K562 (cell line): ENCODE data around the gene RHOU. TPM values are rescaled to one million over a fixed set of nuclear protein-coding genes. Genes with fewer than 3 reads are reported as not detected.

ENCODE experiments used
- ATAC-seq: fragments of 200-7000 bp; cut with Tn5 transposase; 3 replicates; pipeline ENCODE4 v1.9.1; 2020; ENCODE audit warnings: moderate library complexity
- BruUV-seq: library from RNA; stranded (reverse); fragments of 400-500 nt; replicated peaks from 2 replicates; lab custom pipeline; 2021; lab: Mats Ljungman, UMichigan
- CTCF ChIA-PET: fragments of 300-600 bp; formaldehyde crosslinking; extraction: SDS; loops from one replicate; lab custom pipeline; 2021; ENCODE audit warnings: low intra/inter-chr PET ratio; lab: Yijun Ruan, JAX
- POLR2A ChIA-PET: fragments of 300-600, 350-650 bp; sonication (Branson Sonifier 250); formaldehyde crosslinking; extraction: SDS; loops from one replicate; lab custom pipeline; 2021; ENCODE audit warnings: antibody characterized with exemption, inconsistent platforms; lab: Yijun Ruan, JAX
- DNase-seq, 4 experiments: peaks; one replicate each; pipeline versions ENCODE4 v3.0.0 to v3.0.0-alpha.2; 2011 to 2018; ENCODE audit warnings: low spot score in 3 of 4, mixed read lengths in 3 of 4; ENCODE audit errors: extremely low read depth in 1 of 4
- FAIRE-seq: peaks from 2 replicates; lab custom pipeline; 2011; peaks lifted over from hg19 to GRCh38; lab: Jason Lieb, UNC
- H2AFZ ChIP-seq: 2 replicates; pipeline ENCODE4 v1.6.0; 2011; ENCODE audit warnings: low read depth, low read length, control low read depth, inconsistent platforms
- H3K27ac ChIP-seq: fragments of 200-600 bp; 3 replicates; pipeline ENCODE4 v1.8.0; 2011; ENCODE audit warnings: low read depth, mild to moderate bottlenecking, control low read depth, inconsistent platforms, low read length, moderate library complexity, mixed read lengths; ENCODE audit errors: extremely low read depth
- H3K27me3 ChIP-seq, 2 experiments: fragments of 300-600 bp in 1 of 2; 2 replicates in 1 of 2; 3 replicates in 1 of 2; pipeline versions ENCODE4 v1.6.0 to v1.8.0; 2011; ENCODE audit warnings: inconsistent platforms in 2 of 2, low read length in 2 of 2, mild to moderate bottlenecking in 1 of 2, mixed read lengths in 1 of 2, moderate library complexity in 1 of 2; ENCODE audit not compliant: control insufficient read depth in 2 of 2, insufficient read depth in 2 of 2
- H3K36me3 ChIP-seq: fragments of 300-600 bp; 3 replicates; pipeline ENCODE4 v1.8.0; 2011; ENCODE audit warnings: mild to moderate bottlenecking, low read length, inconsistent platforms; ENCODE audit not compliant: control insufficient read depth, insufficient read depth
- H3K4me1 ChIP-seq, 2 experiments: fragments of 200-600 bp in 1 of 2; replicated peaks in 1 of 2; 2 replicates in 1 of 2; 3 replicates in 1 of 2; pipeline versions ENCODE4 v1.5.1 to v1.8.0; 2011; ENCODE audit warnings: inconsistent platforms in 2 of 2, low read length in 2 of 2, mild to moderate bottlenecking in 1 of 2, mixed read lengths in 1 of 2, moderate library complexity in 1 of 2; ENCODE audit not compliant: control insufficient read depth in 2 of 2, insufficient read depth in 2 of 2
- H3K4me2 ChIP-seq: 2 replicates; pipeline ENCODE4 v1.6.1; 2011; ENCODE audit warnings: low read length, control low read depth, inconsistent platforms, mixed read lengths; ENCODE audit not compliant: insufficient read depth
- H3K4me3 ChIP-seq: fragments of 200-600 bp; sonication (generic), shearing (Covaris generic); 2 replicates; pipeline ENCODE4 v1.5.1; 2016; ENCODE audit warnings: control low read depth, inconsistent platforms
- H3K79me2 ChIP-seq: fragments of 200-600 bp; 3 replicates; pipeline ENCODE4 v1.8.0; 2011; ENCODE audit warnings: low read length, inconsistent platforms; ENCODE audit not compliant: control insufficient read depth, insufficient read depth
- H3K9ac ChIP-seq, 2 experiments: 2 replicates each; pipeline versions ENCODE4 v1.6.0 to v1.6.1; 2011; ENCODE audit warnings: low read depth in 2 of 2, low read length in 2 of 2, control low read depth in 1 of 2, inconsistent platforms in 1 of 2, mild to moderate bottlenecking in 1 of 2, mixed read lengths in 1 of 2; ENCODE audit not compliant: insufficient read depth in 1 of 2
- H3K9me1 ChIP-seq: one replicate; pipeline ENCODE4 v1.6.0; 2011; ENCODE audit warnings: inconsistent platforms, mild to moderate bottlenecking, low read length, moderate library complexity; ENCODE audit not compliant: control insufficient read depth, insufficient read depth
- H3K9me3 ChIP-seq: replicated peaks from 2 replicates; pipeline ENCODE4 v1.5.1; 2011; ENCODE audit warnings: low read depth, low read length, inconsistent platforms; ENCODE audit not compliant: control insufficient read depth, insufficient read depth
- H4K20me1 ChIP-seq: replicated peaks from 2 replicates; pipeline ENCODE4 v1.6.1; 2011; ENCODE audit warnings: low read length, inconsistent platforms, mixed read lengths; ENCODE audit not compliant: control insufficient read depth, insufficient read depth
- ETV1 ChIP-seq: fragments of 450-650 bp; conservative IDR thresholded peaks from 2 replicates; pipeline ENCODE4 v1.6.1; 2016; ENCODE audit warnings: missing genetic modification characterization, control low read depth, low read depth, missing compliant biosample characterization
- KDM2B ChIP-seq: fragments of 250-450 bp; sonication (Bioruptor Pico); IDR thresholded peaks from 2 replicates; pipeline ENCODE4 v1.8.0; 2021; ENCODE audit warnings: mild to moderate bottlenecking, moderate library complexity
- PTTG1 ChIP-seq: fragments of 450-650 bp; IDR thresholded peaks from 2 replicates; pipeline ENCODE4 v1.6.1; 2016; ENCODE audit warnings: low read depth, mild to moderate bottlenecking, missing genetic modification characterization, missing compliant biosample characterization
- THRAP3 ChIP-seq: fragments of 450-650 bp; IDR thresholded peaks from 2 replicates; pipeline ENCODE4 v1.6.1; 2016; ENCODE audit warnings: mild to moderate bottlenecking, inconsistent platforms, borderline replicate concordance
- ZNF41 ChIP-seq: fragments of 250-450 bp; sonication (Bioruptor Pico); conservative IDR thresholded peaks from 2 replicates; pipeline ENCODE4 v1.4.0; 2020; ENCODE audit warnings: mild to moderate bottlenecking
- ZNF445 ChIP-seq: fragments of 250-450 bp; sonication (Bioruptor Pico); IDR thresholded peaks from 2 replicates; pipeline ENCODE4 v1.4.0; 2020; ENCODE audit warnings: low read depth, mild to moderate bottlenecking, moderate library complexity
- WGBS: fragments of 100-300 bp; shearing (Covaris generic); methylation state at CpG from one replicate; pipeline ENCODE4 v1.1.6; 2016; ENCODE audit warnings: low coverage, mixed read lengths; ENCODE audit not compliant: insufficient coverage; ENCODE audit errors: missing lambda C conversion rate; 5-methylcytosine and 5-hydroxymethylcytosine counted together
- in situ Hi-C: fragments of 300-500 bp; cut with MboI; formaldehyde crosslinking; loops from 4 replicates; pipeline ENCODE4 v1.15.0; 2018; ENCODE audit warnings: inconsistent platforms, mixed read lengths
- intact Hi-C: fragments of 100-400 bp; cut with micrococcal nuclease; formaldehyde crosslinking; loops from 2 replicates; pipeline ENCODE4 v1.14.2; 2022
- polyA plus RNA-seq, 8 experiments: library from polyadenylated mRNA; depleted of rRNA in 4 of 8; stranded (reverse) in 5 of 8; unstranded in 3 of 8; fragments of >200 nt; fragmentation: Nextera tagmentation in 2 of 8; fragmentation: Illumina TruSeq in 1 of 8; extraction: Ambion mirVana in 2 of 8; extraction: Trizol in 1 of 8; gene quantifications; 2 replicates each; pipeline versions ENCODE4 v1.2.1 to v1.2.3, GENCODE V29; 2011 to 2014; ENCODE audit warnings: inconsistent platforms in 1 of 8, missing spikeins in 1 of 8
- total RNA-seq, 7 experiments: library from RNA; depleted of rRNA in 6 of 7; stranded (reverse); fragments of >200 nt in 6 of 7; fragmentation: Illumina TruSeq in 2 of 7; extraction: Trizol in 2 of 7; gene quantifications; 2 replicates each; pipeline versions ENCODE4 v1.2.1 to v1.2.3, GENCODE V29; 2011 to 2021; ENCODE audit warnings: low replicate concordance in 1 of 7
- TF ChIP-seq, protein P1 (sequence below): fragments of 450-650 bp; IDR thresholded peaks from 2 replicates; pipeline ENCODE4 v1.6.1; 2016; ENCODE audit warnings: low read depth, mild to moderate bottlenecking, moderate library complexity

The RHOU gene
- total and polyA plus RNA-seq, 9 of the 15 experiments (the other 6 are each of a cell fraction or from before 2014, with no cell fraction given), result 0.07 TPM; not detected in 8

DNA sequence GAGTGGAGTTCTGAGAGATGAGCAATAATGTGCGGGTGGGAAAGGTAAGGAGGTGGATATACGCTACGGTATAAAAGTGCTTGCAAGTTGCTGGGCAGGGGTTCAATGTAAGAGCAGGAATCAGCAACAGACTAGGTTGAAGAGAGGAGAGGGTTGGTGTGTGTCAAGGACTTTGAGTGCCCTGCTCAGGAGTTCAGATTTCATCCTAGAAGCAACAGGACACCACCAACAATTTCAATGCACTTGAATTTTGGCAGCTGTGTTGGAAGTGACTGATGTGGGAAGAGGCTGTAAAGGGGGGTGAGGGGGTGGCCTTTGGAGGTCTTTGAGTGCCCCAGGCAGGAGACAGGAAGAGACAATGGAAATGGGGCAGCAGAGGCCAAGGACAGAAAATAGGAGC is 57.3 kb downstream of the RHOU start:
- H3K9ac ChIP-seq, result no peak overlapping the region
- ChIA-PET POLR2A (interaction anchor here (0.5 to 0.9 kb wide), 2 partner anchors 9 to 365 kb away, joined by 3 to 5 read pairs; no protein-coding TSS in a partner anchor), CTCF (no interaction called here)
- H2AFZ ChIP-seq, result no peak overlapping the region
- no peaks in the 10 kb centered on the region for H3K4me1 ChIP-seq
- H3K4me2 ChIP-seq, result no peak overlapping the region
- no peak overlapping the region for H3K4me3 ChIP-seq
- no peaks in the 10 kb centered on the region for H3K79me2 ChIP-seq
- no peaks in the 10 kb centered on the region for H3K9me1 ChIP-seq
- ATAC-seq, result no peak
- in situ Hi-C loops, result no loop called here
- H4K20me1 ChIP-seq, result no peaks in the 10 kb centered on the region; the same call in 1 of the 2 replicates
- no TSS peak for BruUV-seq
- intact Hi-C loops, result no loop called here
- DNase-seq, result no peak
- H3K9me3 ChIP-seq, result no peaks in the 10 kb centered on the region
- no peak overlapping the region for H3K27ac ChIP-seq
- FAIRE-seq, result no peak
- WGBS, result 0% methylated on average over 3 of the region's 3 CpGs
- H3K27me3 ChIP-seq, result peaks cover 13 to 27% of the 10 kb centered on the region in 2 experiments
- no peaks in the 10 kb centered on the region for H3K36me3 ChIP-seq
- no peak for TF ChIP-seq KDM2B (CRISPR knock-in tag)
- no peak for TF ChIP-seq PTTG1 (tag)
- TF ChIP-seq, protein P1, sequence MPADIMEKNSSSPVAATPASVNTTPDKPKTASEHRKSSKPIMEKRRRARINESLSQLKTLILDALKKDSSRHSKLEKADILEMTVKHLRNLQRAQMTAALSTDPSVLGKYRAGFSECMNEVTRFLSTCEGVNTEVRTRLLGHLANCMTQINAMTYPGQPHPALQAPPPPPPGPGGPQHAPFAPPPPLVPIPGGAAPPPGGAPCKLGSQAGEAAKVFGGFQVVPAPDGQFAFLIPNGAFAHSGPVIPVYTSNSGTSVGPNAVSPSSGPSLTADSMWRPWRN, result no peak
- no peak for TF ChIP-seq ZNF445 (CRISPR knock-in tag)
- TF ChIP-seq THRAP3, result no peak
- no peak for TF ChIP-seq ETV1
- TF ChIP-seq ZNF41, result no peak
